NK-92 (cell line): ENCODE results near the gene R3HDM4.

Experiments used
- DNase-seq: peaks from one replicate; lab custom pipeline; 2025; ENCODE audit not compliant: unreplicated experiment; lab: John Stamatoyannopoulos, UW

The R3HDM4 gene

DNA sequence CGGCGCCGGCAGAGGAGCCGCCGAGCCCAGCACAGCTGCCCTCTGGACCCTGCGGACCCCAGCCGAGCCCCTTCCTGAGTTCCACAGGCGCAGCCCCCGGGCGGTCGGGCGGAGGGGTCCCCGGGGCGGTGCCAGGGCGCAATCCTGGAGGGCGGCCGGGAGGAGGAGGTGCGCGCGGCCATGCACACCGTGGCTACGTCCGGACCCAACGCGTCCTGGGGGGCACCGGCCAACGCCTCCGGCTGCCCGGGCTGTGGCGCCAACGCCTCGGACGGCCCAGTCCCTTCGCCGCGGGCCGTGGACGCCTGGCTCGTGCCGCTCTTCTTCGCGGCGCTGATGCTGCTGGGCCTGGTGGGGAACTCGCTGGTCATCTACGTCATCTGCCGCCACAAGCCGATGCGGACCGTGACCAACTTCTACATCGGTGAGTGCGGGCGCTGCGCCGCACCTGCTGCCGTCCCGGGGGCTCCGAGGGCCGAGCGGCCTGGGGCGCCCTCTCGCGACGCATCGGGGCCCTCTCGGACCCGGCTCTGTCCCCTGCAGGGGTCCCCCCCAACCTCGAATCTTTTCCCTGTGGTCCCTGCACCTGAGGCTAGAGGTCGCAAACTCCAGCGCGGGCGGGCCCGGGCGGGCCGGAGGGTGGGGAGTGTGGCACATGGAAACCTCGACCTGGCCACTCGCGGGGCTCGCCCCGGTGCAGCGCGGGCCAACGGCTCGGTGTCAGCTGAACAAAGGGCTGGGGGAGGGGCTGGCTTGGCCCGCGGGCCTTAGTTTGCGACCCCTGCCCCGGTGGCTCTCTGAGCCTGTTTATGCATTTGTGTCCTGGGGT, 4.5 kb upstream of the R3HDM4 start, which contains the start of gene KISS1R:
KISS1R (plus strand) TSS at position 11 of the 829 bp plus-strand sequence; CDS start at position 181, 170 bp downstream.
- DNase-seq = no peak

DNA sequence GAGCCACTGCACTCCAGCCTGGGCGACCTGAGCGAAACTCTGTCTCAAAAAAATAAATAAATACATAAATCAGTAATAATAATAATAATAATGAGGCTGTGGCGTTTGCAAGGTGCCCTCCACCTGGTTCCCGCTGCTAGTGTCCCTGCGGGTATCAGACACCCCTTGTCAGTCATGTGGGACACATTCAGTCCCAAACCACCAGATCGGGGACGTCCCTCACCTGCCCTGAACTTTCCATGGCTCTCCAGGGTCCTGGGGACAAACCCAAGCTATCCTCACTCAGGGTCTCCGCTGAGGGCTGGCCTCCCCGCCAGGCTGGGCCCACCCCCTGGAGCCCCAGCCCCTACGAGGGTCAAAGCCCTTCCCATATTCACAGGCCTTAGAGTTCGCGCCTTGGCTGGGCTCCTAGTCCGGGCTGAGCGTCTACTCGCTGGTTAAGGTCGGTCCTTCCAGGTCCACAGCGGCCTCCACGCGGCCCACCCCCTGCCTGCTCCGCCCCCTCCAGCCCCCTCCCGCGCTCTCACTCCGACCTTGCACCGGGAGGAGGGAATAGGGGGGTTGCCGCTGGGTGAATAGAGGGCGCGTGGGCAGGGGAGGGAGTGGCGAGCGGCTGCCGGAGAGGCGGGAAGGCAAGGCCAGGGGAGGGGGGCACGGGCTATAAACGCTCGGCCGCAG, 3.8 kb upstream of the R3HDM4 start:
- no peak for DNase-seq

DNA sequence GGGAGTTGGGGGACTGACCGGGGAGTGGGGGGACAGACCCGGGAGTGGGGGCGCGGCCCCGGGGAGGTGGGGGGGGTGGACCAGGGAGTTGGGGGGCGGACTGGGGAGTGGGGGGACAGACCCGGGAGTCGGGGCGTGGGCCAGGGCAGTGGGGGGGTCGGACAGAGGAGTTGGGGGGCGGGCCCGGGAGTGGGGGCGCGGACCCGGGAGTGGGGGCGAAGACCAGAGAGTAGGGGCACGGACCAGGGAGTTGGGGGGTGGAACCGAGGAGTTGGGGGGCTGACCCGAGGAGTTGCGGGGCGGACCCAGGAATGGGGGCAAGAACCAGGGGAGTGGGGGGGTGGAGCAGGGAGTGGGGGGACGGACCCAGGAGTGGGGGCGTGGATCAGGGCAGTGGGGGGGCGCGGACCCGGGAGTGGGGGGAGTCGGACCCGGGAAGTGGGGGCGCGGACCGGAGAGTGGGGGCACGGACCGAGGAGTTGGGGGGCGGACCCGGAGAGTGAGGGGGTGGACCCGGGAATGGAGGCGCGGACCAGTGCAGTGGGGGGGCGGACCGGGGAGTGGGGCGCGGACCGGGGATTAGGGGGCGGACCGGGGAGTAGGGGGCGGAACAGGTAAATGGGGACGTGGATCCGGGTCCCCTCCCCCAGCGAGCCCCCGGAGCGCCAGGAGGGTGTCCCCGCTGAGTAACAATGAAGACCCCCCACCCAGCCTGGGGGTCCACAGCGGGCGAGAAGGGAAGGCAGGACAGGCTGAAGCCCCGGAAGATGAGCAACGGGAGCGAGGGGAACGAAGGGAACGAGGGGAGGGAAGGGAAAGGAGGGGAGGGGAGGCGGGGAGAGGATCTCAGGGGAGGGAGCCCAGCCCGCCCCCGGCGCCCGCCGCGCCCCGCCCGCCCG, 589 bp downstream of the R3HDM4 start:
- DNase-seq = no peak

DNA sequence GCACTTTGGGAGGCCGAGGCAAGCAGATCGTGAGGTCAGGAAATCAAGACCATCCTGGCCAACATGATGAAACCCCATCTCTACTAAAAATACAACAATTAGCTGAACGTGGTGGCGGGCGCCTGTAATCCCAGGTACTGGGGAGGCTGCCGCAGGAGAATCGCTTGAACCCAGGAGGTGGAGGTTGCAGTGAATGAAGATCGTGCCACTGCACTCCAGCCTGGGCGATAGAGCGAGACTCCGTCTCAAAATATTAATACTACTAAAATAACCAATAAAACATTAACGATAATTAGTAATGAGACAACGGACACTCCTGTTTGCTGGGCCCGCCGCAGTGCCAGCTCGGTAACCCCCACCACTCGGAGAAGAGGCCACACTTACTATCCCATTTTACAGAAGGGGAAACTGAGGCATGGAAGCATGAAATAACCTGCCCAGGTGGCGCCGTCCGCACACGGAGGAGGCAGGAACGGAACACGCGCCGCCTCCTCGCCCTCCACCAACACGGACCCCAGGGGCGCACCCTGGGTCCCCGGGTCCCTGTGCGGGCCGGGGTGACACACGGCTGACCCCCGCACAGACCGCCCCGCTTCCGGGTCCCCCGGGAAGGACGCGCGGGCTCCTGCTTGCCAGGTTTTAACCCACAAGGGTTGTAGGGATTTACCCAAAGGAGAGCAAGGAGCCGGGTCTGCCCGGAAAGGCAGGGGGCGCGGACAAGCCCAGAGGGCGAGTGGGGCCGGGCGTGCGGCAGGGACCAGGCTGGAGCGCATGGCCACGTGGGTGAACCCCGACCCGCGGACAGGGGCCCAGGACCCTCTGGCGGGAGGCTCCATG, 1.6 kb downstream of the R3HDM4 start:
- DNase-seq = no peak

DNA sequence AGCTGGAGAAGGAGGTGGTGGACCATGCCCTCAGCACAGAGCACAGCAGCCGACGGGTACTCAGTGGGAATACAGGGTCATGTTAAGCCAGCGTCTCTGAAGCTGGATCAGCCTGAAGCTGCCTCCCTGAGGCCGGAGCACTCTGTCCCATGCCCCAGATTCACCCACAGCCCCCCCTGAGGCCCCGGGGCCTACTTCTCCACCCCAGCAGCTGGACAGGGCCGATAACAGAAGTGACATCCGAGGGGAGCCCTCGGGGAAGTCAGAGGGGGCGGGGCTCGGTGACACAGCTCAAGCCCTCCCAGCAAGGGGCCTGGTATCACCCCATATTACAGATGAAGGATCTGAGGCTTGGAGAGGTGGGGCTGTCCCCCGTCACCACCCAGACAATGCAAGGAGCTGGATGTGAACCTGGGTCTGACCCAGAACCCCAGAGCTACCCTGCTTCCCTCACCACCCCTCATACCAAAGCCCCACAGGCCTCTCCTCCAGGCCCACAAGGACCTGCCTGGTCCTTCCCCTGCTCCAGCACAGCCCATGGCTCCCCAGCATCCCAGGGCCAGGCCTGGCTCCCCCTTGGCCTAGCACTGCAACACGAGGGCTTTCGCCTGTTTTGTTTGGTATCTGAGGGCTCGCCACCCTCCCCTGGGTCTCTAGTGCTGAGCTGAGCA, 5.7 kb downstream of the R3HDM4 start:
- DNase-seq = no peak

DNA sequence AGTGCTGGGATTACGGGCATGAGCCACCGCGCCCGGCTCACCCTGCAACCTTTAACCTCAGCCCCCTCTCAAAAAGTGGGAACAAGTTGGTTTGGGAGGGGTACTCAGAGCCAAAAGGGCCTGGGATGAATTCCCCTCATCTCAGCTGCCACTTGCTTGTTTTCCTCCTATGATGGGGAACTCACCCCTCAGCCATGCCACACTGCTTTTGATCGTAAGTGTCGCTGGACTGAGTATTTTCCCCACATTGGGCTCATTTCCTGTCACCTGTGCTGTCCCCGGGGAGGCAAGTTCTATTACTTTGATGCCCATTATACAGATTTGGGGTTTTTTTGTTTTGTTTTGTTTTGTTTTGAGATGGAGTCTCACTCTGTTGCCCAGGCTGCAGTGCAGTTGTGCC, 6.5 kb downstream of the R3HDM4 start:
- no peak for DNase-seq

DNA sequence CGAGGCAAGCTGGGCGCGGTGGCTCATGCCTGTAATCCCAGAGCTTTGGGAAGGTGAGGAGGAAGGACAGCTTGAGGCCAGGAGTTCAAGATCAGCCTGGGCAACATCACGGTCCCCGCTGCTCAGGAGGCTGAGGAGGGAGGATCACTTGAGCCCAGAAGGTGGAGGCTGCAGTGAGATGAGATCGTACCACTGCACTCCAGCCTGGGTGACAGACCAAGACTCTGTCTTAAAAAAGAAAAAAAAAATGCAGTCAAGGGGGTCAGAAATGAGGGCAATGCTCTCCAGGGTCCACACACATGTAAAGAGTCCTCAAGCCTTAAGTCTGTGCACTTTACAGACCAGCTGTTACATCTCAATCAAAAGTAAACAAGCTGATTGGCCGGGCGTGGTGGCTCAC, 8.5 kb downstream of the R3HDM4 start:
- DNase-seq = no peak

DNA sequence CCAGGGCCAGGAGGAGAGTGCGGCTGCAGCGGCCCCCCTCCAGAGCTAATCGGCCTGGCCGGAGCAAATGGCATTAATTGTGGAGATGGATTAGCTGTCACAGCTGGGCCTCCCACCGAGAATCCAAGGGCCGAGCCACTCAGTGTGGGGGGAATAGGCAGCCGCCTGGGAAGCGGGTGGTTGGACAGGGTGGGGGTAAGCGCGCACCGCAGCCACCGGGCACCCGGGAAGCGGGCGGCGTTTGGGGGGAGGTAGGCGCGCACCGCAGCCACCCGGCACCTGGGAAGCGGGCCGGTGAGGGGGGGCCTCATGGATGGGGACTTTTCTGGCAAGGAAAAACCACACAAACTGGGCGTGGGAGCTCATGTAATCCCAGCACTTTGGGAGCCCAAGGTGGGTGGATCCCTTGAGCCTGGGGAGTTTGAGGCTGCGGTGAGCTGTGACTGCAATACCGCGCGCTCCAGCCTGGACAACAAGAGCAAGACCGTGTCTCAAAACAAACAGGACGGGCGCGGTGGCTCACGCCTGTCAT, 9.7 kb downstream of the R3HDM4 start:
- DNase-seq = no peak

DNA sequence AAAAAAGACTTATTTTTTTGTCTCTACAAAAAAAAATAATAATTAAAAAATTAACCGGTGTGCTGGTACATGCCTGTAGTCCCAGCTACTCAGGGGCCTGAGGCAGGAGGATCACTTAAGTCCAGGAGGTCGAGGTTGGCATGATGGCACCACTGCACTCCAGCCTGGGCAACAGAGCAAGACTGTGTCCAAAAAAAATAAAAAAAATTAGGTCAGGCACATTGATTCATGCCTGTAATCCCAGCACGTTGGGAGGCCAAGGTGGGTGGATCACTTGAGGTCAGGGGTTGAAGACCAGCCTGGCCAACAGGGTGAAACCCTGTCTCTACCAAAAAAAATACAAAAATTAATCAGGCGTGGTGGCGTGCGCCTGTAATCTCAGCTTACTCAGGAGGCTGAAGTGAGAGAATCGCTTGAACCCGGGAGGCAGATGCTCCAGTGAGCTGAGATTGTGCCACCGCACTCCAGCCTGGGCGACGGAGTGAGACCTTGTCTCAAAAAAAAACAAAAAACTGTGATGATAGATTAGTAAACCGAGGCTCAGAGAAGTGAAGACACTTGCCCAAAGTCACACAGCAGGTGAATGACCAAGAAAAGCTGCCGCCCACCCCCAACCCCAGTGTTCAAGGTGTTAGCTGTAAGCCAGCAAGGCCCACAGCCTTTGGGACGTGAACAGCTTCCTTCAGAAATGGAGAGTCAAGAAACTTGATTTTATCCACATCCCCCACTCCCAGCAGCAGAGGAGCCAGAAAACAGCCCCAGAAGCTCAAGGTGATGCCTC, 10.4 kb downstream of the R3HDM4 start:
- DNase-seq = no peak

DNA sequence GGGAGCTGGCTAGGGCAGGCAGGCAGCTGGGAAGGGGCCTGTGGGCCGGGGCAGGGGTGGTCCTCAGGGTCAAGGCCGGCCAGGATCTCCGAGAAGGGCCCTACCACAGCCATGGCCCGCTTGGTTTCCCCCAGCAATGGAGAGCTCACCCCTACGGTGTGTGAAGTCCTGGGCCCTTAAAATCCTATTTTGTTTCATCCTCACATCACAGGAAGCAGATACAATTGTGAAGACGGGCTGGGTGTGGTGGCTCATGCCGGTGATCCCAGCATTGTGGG, 11.0 kb downstream of the R3HDM4 start:
- DNase-seq = no peak

DNA sequence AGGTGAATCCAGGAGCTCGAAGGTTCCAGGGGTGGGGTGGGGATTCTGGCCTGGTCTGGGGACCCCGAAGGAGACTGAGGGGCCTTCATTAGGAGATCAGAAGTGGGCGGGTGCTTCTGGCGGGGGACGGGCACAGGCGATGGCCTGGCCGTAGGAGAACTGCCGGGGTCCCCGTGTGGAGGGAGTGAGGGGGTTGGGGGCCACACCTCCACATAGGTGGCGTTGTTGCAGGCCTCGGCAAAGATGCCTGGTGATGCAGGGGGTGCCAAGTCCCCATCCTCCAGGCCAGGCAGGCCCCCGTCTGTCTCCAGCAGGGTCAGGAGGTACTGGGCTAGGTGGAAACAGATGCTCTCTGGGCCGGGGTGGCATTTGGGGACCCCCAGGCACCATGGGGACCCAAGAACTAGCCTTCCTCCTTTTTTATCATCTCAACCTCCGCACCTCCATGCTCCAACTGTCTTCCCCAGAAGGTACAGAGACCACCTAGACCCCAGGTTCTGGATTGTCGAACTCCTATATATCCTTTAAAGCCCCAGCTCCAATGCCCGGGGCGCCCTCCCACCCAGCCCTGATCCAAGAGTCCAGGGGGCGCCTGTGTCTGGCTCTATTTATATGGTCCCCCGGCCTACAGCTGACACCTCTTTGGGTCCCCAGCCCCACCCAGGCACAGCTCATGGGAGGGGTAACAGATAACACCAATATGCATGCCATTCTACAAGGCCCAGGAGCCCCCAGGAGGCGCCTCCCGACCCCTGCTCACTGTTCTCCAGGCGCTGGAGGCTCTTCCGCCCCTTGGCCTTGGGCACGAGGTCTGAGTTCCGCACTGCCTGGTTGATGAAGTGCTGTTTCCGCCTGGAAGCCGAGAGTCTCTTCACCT, 11.6 kb downstream of the R3HDM4 start:
- DNase-seq = no peak

DNA sequence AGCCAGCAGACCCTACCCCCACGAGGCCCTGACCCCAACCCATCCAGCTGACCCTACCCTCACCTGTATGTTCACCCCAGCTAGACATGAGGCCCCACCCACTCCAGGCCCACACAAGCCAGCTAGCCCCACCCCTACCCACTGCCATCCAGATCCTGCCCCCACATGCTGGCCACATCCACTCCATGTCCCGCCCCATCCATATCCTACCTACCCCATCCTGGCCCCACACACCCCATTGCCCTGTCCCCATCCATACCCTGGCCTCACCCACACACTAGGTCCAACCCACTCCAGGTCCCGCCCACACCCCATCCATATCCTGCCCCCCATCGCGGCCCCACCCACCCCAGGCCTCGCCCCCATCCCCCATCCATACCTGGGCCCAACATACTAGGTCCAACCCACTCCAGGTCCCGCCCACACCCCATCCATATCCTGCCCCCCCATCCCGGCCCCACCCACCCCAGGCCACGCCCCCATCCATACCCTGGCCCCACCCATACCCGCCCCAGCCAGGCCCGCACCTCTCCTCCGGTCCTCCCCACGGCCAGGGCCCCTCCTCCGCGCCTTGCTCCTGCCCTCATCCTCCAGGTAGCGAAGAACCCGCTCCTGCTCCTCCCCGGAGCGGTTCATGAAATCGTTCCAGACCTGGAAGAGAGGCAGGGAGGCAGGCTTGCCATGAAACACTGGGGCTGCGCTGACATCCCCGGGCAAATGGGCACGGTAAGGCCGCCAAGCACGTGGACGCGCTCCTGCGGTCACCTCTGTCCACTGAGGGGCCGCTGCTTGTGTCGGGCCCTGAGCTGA, 12.5 kb downstream of the R3HDM4 start:
- DNase-seq = no peak

DNA sequence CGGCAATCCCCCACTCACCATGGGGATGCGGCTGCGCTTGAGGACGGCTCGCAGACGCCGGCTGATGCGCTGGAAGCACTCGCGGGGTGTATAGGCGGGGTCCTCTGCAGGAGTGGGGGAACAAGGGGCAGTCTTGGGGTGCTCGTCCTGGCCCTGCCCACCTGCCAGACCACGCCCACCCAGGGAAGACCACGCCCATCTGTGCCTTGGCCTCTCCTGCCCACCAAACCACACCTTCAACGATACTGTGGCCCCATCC, 13.0 kb downstream of the R3HDM4 start:
- no peak for DNase-seq

DNA sequence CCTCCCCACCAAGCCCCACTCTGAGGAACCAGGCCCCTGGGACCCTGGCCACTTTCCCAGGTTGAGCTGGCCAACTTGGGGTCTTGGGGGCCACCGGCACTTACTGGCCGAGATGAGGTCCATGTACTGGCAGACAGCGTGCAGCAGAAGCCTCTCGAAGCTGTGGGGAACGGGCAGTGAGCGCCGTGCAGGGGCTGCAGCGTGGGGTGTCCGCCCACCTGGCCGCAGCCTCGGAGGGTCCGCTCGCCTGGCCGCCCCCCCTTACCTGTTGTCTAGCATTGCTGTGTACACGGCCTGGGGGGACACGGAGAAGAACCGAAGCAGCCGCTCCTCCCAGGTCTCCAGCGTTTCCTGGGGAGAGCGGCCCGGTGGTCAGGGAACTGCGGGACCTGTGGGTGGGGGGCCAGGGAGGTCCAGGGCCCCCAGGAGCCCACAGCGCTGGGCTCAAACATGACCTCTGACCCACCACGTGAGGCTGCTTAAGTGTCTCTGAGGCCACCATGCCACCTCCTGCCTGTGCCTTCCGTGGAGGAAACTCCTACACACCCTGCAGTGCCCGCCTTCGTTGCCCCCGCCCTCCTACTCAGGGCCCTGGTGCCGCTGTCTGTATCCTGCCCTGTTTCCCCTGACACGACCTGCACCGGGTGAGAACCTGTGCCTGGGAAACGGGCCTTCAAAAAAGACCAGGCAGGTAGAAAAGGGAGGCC, 13.5 kb downstream of the R3HDM4 start:
- DNase-seq = no peak

DNA sequence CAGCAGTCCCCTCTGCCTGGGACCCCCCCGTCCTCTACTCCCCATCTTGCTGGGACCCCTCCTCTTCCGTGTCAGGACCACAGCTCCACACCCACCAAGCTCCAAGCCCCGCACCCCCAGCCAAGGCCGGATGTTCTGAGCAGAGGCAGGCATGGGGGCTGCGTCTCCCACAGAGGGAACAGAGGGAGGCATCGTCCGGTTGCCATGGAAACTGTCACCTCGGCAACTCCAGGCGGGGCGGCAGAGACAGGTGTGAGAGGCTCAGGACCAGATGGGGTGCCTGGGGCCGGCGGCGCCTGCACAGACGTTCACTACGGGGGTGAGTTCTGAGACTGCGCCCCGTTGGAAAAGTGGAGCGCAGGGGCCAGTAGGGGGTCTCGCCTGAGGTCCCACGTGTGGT, 14.4 kb downstream of the R3HDM4 start:
- no peak for DNase-seq

DNA sequence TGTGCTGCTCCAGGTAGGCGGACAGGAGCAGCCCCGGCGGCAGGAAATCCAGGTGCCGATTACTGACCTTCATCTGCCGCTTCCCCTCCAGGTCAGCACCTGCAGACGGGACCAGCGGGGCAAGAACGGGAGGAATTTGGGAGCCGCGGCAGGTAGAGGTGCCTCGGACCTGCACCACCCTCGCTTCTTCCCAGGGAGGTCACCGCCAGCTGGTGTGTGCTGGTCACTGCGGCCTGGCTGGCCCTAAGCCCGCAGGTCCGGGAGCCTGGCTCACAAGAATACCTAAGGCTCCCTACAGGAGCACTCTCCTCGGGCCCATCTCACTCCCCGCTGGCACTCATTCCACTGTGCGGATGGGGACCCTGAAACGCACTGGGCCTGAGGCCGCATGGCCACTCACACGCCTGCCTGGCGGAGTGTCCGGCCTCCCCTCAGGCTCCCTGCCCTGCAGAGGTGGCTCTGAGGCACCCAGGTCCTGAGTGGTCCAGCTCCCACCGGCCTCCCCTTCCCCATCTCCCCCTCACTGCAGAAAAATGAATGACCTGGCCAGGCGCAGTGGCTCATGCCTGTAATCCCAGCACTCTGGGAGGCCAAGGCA, 15.5 kb downstream of the R3HDM4 start:
- DNase-seq = no peak

DNA sequence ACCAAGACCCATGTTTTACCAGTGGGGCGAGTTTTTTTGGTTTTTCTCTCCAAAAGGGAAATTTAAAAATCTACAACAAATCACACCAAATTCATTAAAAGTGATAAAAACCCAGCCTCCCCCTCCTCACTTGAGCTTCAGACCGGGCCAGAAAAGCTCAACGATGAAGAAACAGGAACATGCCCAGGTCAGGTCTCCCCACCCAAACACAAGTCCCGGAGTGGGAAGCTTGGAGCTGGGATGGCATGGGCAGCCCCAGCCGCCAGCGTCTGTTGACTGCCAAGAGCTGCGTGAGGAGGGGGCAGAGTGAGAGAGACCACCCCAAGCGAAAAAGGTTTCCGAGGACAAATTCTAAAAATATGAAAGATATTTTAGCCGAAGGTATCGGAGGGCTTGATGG, 16.0 kb downstream of the R3HDM4 start:
- no peak for DNase-seq
